Mesenchymal stem cell (in vitro differentiated cells and primary cell): ENCODE data around the gene TM7SF2.
A peak's percentile ranks its signal among the peaks of the same experiment; 100 is the strongest.
"Not testable (repeated sequence)": the region's sequence is repeated elsewhere in the genome, so short reads cannot be mapped to it uniquely, and the experiment has no call there.

Experiments
- DNase-seq: peaks from one replicate; pipeline ENCODE4 v3.0.0-alpha.2; 2013
- H2AFZ ChIP-seq: one replicate; pipeline ENCODE4 v1.6.1; 2013; ENCODE audit warnings: low read depth, mild to moderate bottlenecking, control low read depth, inconsistent platforms, low read length, moderate library complexity
- H2AK5ac ChIP-seq: 2 replicates; pipeline ENCODE4 v1.6.1; 2013; ENCODE audit warnings: low read length, moderate library complexity, mild to moderate bottlenecking, inconsistent platforms; ENCODE audit not compliant: severe bottlenecking
- H2BK120ac ChIP-seq: one replicate; pipeline ENCODE4 v1.6.1; 2013; ENCODE audit warnings: low read depth, mild to moderate bottlenecking, inconsistent platforms, low read length, moderate library complexity
- H2BK12ac ChIP-seq, 2 experiments: one replicate each; pipeline ENCODE4 v1.6.1; 2013; ENCODE audit warnings: inconsistent platforms in 2 of 2, low read length in 2 of 2, mild to moderate bottlenecking in 2 of 2, moderate library complexity in 2 of 2, control low read depth in 1 of 2
- H2BK15ac ChIP-seq: one replicate; pipeline ENCODE4 v1.6.1; 2013; ENCODE audit warnings: mild to moderate bottlenecking, low read depth, inconsistent platforms; ENCODE audit not compliant: poor library complexity, severe bottlenecking
- H2BK5ac ChIP-seq: 2 replicates; pipeline ENCODE4 v1.6.1; 2013; ENCODE audit warnings: low read depth, mild to moderate bottlenecking, low read length, control low read depth, inconsistent platforms; ENCODE audit not compliant: poor library complexity, severe bottlenecking
- H3K14ac ChIP-seq, 2 experiments: one replicate each; pipeline ENCODE4 v1.6.1; 2013; ENCODE audit warnings: inconsistent platforms in 2 of 2, low read length in 2 of 2, control low read depth in 1 of 2, mild to moderate bottlenecking in 1 of 2, moderate library complexity in 1 of 2
- H3K18ac ChIP-seq, 2 experiments: one replicate each; pipeline ENCODE4 v1.6.1; 2013; ENCODE audit warnings: inconsistent platforms in 2 of 2, low read length in 2 of 2, control low read depth in 1 of 2, low read depth in 1 of 2, mild to moderate bottlenecking in 1 of 2
- H3K23ac ChIP-seq, 2 experiments: one replicate each; pipeline ENCODE4 v1.6.1; 2013; ENCODE audit warnings: inconsistent platforms in 2 of 2, low read length in 2 of 2, mild to moderate bottlenecking in 2 of 2, moderate library complexity in 2 of 2, control low read depth in 1 of 2
- H3K27ac ChIP-seq: 2 replicates; pipeline ENCODE4 v1.5.1; 2013; ENCODE audit warnings: mild to moderate bottlenecking, moderate library complexity, low read length, control low read depth, inconsistent platforms; ENCODE audit not compliant: poor library complexity, severe bottlenecking
- H3K27me3 ChIP-seq, 2 experiments: 2 replicates each; pipeline versions ENCODE4 v1.6.1 to v1.7.0; 2013; ENCODE audit warnings: low read length in 2 of 2, mild to moderate bottlenecking in 2 of 2, moderate library complexity in 2 of 2, control low read depth in 1 of 2, inconsistent platforms in 1 of 2; ENCODE audit not compliant: control insufficient read depth in 1 of 2, insufficient read depth in 1 of 2
- H3K36me3 ChIP-seq, 2 experiments: 2 replicates each; pipeline versions ENCODE4 v1.6.1 to v1.7.0; 2013; ENCODE audit warnings: low read length in 2 of 2, control low read depth in 1 of 2, inconsistent platforms in 1 of 2, low read depth in 1 of 2, mild to moderate bottlenecking in 1 of 2; ENCODE audit not compliant: insufficient read depth in 2 of 2, control insufficient read depth in 1 of 2
- H3K4ac ChIP-seq, 2 experiments: one replicate each; pipeline ENCODE4 v1.6.1; 2013; ENCODE audit warnings: inconsistent platforms in 2 of 2, low read length in 2 of 2, mild to moderate bottlenecking in 2 of 2, moderate library complexity in 2 of 2, control low read depth in 1 of 2, low read depth in 1 of 2
- H3K4me1 ChIP-seq: 2 replicates; pipeline ENCODE4 v1.6.1; 2013; ENCODE audit warnings: low read depth, low read length, control low read depth; ENCODE audit not compliant: control insufficient read depth, insufficient read depth
- H3K4me2 ChIP-seq: 2 replicates; pipeline ENCODE4 v1.6.1; 2013; ENCODE audit warnings: low read length, mild to moderate bottlenecking, inconsistent platforms; ENCODE audit not compliant: poor library complexity, severe bottlenecking
- H3K4me3 ChIP-seq, 2 experiments: 2 replicates each; pipeline versions ENCODE4 v1.5.1 to v1.7.0; 2013; ENCODE audit warnings: low read length in 2 of 2, mild to moderate bottlenecking in 2 of 2, control low read depth in 1 of 2, low read depth in 1 of 2; ENCODE audit not compliant: insufficient read depth in 1 of 2
- H3K79me1 ChIP-seq: replicated peaks from 2 replicates; pipeline ENCODE4 v1.6.1; 2013; ENCODE audit warnings: mild to moderate bottlenecking, control low read depth, low read length, inconsistent platforms; ENCODE audit not compliant: poor library complexity, severe bottlenecking
- H3K9ac ChIP-seq: 2 replicates; pipeline ENCODE4 v1.7.0; 2013; ENCODE audit warnings: mild to moderate bottlenecking, low read length, moderate library complexity
- H3K9me3 ChIP-seq: 2 replicates; pipeline ENCODE4 v1.7.0; 2013; ENCODE audit warnings: mild to moderate bottlenecking, low read length; ENCODE audit not compliant: control insufficient read depth
- H4K8ac ChIP-seq: one replicate; pipeline ENCODE4 v1.6.1; 2013; ENCODE audit warnings: inconsistent platforms, mild to moderate bottlenecking, low read length, moderate library complexity
- H4K91ac ChIP-seq: one replicate; pipeline ENCODE4 v1.6.1; 2013; ENCODE audit warnings: mild to moderate bottlenecking, low read length, inconsistent platforms
- WGBS: methylation state at CpG from one replicate; pipeline ENCODE4 v1.1.7; 2013; ENCODE audit warnings: mixed read lengths; 5-methylcytosine and 5-hydroxymethylcytosine counted together

Gene TM7SF2

DNA sequence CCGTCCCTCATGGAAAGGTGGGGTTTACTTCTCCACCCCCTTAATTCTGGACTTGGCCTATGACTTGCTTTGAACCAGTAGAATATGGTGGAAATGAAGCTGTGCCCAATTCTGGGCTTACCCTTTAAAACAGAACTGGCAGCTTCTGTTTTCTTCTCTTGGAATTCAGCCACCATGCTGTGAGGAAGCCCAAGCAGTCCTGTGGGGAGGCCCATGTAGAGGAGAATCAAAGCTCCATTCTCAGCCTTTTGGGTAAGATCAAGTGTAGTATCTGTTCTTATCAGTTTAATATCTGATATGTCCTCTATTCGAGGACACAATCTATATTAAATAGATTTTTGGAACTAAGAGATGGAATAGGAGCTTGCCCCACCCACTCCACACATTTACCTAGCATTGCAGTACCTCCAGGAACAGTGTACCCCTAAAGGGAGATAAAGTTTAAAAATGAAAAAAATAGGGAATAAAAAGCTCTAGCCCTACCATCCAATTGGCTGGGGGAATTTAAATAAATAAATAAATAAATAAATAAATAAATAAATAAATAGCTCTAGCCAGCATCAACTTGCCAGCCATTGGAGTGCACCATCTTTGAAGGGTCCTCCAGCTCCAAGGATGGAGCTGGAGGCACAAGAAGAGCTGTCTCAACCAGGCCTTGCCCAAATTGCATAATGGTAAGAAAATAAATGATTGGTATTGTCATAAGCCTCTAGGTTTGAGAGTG, 35.8 kb downstream of the TM7SF2 start:
- no peak for DNase-seq
- H3K4me3 ChIP-seq = no peak overlapping the region
- no peak overlapping the region for H2BK120ac ChIP-seq
- H4K8ac ChIP-seq = no peak overlapping the region
- H3K4ac ChIP-seq = no peak overlapping the region
- no peak overlapping the region for H3K9ac ChIP-seq
- H2AK5ac ChIP-seq = no peak overlapping the region
- WGBS = no CpG with 5 or more reads among the region's 2 CpGs
- H3K79me1 ChIP-seq = no peaks in the 10 kb centered on the region
- H4K91ac ChIP-seq = no peak overlapping the region
- H3K36me3 ChIP-seq = no peaks in the 10 kb centered on the region
- no peak overlapping the region for H3K4me2 ChIP-seq
- H2BK5ac ChIP-seq = no peak overlapping the region
- peaks cover 9% of the 10 kb centered on the region for H3K4me1 ChIP-seq
- H2AFZ ChIP-seq = no peak overlapping the region
- H3K27me3 ChIP-seq = peaks cover 0 to 4% of the 10 kb centered on the region in 2 experiments
- H3K9me3 ChIP-seq = peaks cover 5% of the 10 kb centered on the region
- H3K18ac ChIP-seq = no peak overlapping the region
- H2BK15ac ChIP-seq = no peak overlapping the region
- no peak overlapping the region for H3K27ac ChIP-seq
- no peak overlapping the region for H3K23ac ChIP-seq
- no peak overlapping the region for H3K14ac ChIP-seq
- H2BK12ac ChIP-seq = no peak overlapping the region

DNA sequence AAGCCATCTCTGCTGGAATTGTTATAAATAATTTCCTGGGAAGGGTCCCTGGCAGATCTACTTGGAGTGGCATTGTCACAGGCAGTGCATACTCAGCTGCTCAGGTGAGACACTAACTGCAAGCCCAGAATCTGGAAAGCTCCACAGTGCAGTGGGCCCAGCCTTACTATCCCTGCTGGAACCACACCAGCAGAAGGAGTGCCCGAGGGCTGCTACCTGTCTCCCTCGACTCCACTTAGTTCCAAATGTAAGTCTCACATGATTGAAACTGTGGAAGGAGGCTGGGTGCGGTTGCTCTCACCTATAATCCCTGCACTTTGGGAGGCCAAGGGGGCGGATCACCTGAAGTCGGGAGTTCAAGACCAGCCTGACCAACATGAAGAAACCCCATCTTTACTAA, 37.0 kb downstream of the TM7SF2 start:
- Histone ChIP-seq H2AK5ac (no peak overlapping the region), H4K8ac (no peak overlapping the region), H4K91ac (no peak overlapping the region), H2AFZ (no peak overlapping the region), H2BK5ac (no peak overlapping the region), H3K23ac (no peak overlapping the region), H3K9ac (no peak overlapping the region), H3K18ac (no peak overlapping the region), H2BK12ac (no peak overlapping the region), H3K4ac (no peak overlapping the region), H3K4me3 (no peak overlapping the region), H3K27ac (no peak overlapping the region), H3K9me3 (peaks cover 5% of the 10 kb centered on the region), H2BK120ac (no peak overlapping the region), H3K27me3 (peaks cover 0 to 4% of the 10 kb centered on the region in 2 experiments), H3K14ac (no peak overlapping the region), H3K4me2 (no peak overlapping the region), H3K36me3 (no peaks in the 10 kb centered on the region), H3K4me1 (peaks cover 9% of the 10 kb centered on the region), H2BK15ac (no peak overlapping the region), H3K79me1 (no peaks in the 10 kb centered on the region)
- no peak for DNase-seq
- WGBS = 90% methylated on average over 5 of the region's 5 CpGs

DNA sequence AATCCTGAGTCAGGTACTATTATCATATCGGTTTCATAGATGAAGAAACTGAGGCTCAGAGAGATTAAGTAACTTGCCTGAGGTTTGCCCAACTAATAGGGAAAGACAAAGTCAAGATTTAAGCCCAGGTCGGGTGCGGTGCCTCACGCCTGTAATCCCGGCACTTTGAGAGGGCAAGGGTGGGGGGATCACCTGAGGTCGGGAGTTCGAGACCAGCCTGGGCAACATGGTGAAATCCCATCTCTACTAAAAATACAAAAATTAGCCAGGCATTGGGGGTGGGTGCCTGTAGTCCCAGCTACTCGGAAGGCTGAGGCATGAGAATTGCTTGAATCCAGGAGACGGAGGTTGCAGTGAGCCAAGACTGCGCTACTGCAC, 38.4 kb downstream of the TM7SF2 start:
- not testable (repeated sequence) for DNase-seq, H3K79me1 ChIP-seq, H3K23ac ChIP-seq, H3K36me3 ChIP-seq, H4K91ac ChIP-seq, H3K27ac ChIP-seq, H3K9me3 ChIP-seq, H3K4me2 ChIP-seq, H2BK5ac ChIP-seq, H3K27me3 ChIP-seq, H3K4ac ChIP-seq, H2BK12ac ChIP-seq, H3K4me1 ChIP-seq, H2AK5ac ChIP-seq, H2AFZ ChIP-seq, H3K18ac ChIP-seq, H2BK15ac ChIP-seq, H2BK120ac ChIP-seq, H3K14ac ChIP-seq, H4K8ac ChIP-seq
- Histone ChIP-seq H3K4me3 (peak overlapping the region in 1 of 2 experiments; percentile 56), H3K9ac (peak overlapping the region; percentile 69)
- 95% methylated on average over 10 of the region's 10 CpGs for WGBS

DNA sequence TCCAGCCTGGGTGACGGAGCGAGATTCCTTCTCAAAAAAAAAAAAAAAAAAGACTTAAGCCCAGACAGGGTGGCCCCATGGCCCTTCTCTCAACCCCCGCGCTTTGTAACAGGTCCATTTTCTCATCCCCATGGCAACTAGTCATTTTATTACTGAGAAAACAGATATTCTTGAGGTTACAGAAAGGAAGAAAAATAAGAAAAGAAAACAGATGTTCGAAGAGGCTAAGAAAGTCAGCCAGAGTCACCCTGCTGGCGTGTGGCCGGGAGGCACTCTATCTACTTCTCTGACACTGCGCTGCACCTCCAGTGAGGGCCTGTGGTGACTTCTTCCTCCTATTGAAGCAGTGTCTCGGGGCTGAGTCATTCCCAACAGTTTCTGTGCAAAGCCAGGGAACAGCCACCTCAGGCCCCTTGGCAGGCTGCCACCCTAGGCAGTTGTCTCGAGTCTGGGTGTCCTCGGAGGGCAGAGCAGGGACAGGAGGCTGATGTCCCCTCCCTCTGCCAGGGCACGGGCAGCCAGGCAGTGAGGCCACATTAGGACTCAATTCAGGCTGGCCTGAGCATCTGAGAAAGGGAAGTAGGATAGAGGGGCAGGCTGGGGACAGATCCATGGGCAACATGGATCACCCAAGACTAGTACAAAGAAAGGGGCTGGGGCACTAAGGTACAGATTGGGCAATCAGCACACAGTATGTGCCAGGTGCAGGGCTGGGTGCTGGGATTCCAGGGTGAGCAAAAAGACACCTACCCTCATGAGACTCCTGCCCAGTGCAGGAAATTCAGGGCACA, 39.0 kb downstream of the TM7SF2 start:
- 42% methylated on average over 10 of the region's 12 CpGs for WGBS
- H3K23ac ChIP-seq = no peak overlapping the region
- no peaks in the 10 kb centered on the region for H3K79me1 ChIP-seq
- H3K27ac ChIP-seq = peak overlapping the region; percentile 6
- peaks cover 0 to under 1% of the 10 kb centered on the region in 2 experiments for H3K27me3 ChIP-seq
- H3K4me1 ChIP-seq = peaks cover 9% of the 10 kb centered on the region
- H2AFZ ChIP-seq = peak overlapping the region; percentile 54
- H3K36me3 ChIP-seq = no peaks in the 10 kb centered on the region
- H2BK120ac ChIP-seq = no peak overlapping the region
- H3K9ac ChIP-seq = peak overlapping the region; percentile 69
- no peak overlapping the region for H2BK15ac ChIP-seq
- H3K18ac ChIP-seq = peak overlapping the region in 1 of 2 experiments; percentile 86
- no peak overlapping the region for H2AK5ac ChIP-seq
- no peak overlapping the region for H2BK5ac ChIP-seq
- peak overlapping the region; percentile 24 for H3K4me2 ChIP-seq
- H2BK12ac ChIP-seq = peak overlapping the region in 1 of 2 experiments; percentile 87
- H4K91ac ChIP-seq = peak overlapping the region; percentile 36
- peak; percentile 93 for DNase-seq
- peak overlapping the region in 1 of 2 experiments; percentile 56 for H3K4me3 ChIP-seq
- peak overlapping the region in 1 of 2 experiments; percentile 40 for H3K4ac ChIP-seq
- peak overlapping the region in 1 of 2 experiments; percentile 35 for H3K14ac ChIP-seq
- peaks cover 5% of the 10 kb centered on the region for H3K9me3 ChIP-seq
- peak overlapping the region; percentile 35 for H4K8ac ChIP-seq
